HepG2 (cell line): ENCODE results near the gene TRAPPC5. TPM values are rescaled to one million over a fixed set of nuclear protein-coding genes. Genes with fewer than 3 reads are reported as not detected.

ENCODE experiments used
- ATAC-seq: fragments of 200-7000 bp; cut with Tn5 transposase; 3 replicates; pipeline ENCODE4 v1.9.1; 2020; ENCODE audit warnings: mild to moderate bottlenecking, moderate library complexity
- BruUV-seq: library from RNA; stranded (reverse); fragments of 400-500 nt; replicated peaks from 2 replicates; lab custom pipeline; 2021; lab: Mats Ljungman, UMichigan
- CTCF ChIA-PET: fragments of 300-600 bp; formaldehyde crosslinking; extraction: SDS; loops from one replicate; lab custom pipeline; 2021; ENCODE audit warnings: low total read pairs, inconsistent platforms, low intra/inter-chr PET ratio; lab: Yijun Ruan, JAX
- POLR2A ChIA-PET: fragments of 350-600 bp; sonication (Branson Sonifier 250); formaldehyde crosslinking; loops from one replicate; lab custom pipeline; 2020; ENCODE audit warnings: antibody characterized with exemption, inconsistent platforms; lab: Yijun Ruan, JAX
- DNase-seq: peaks from one replicate; pipeline ENCODE4 v3.0.0-alpha.2; 2015; ENCODE audit warnings: low spot score
- FAIRE-seq: peaks from 3 replicates; lab custom pipeline; 2011; peaks lifted over from hg19 to GRCh38; lab: Jason Lieb, UNC
- H2AFZ ChIP-seq: one replicate; pipeline ENCODE4 v1.6.1; 2011; ENCODE audit warnings: low read length, inconsistent platforms
- H3K27ac ChIP-seq: fragments of 300-600 bp; 3 replicates; pipeline ENCODE4 v1.8.0; 2011; ENCODE audit warnings: mixed run types, mild to moderate bottlenecking, mixed read lengths, low read length, inconsistent platforms; ENCODE audit not compliant: insufficient read depth; ENCODE audit errors: extremely low read length
- H3K27me3 ChIP-seq, 2 experiments: fragments of 200-600 bp in 1 of 2; 2 replicates in 1 of 2; 3 replicates in 1 of 2; pipeline versions ENCODE4 v1.6.0 to v1.8.0; 2011; ENCODE audit warnings: low read length in 2 of 2, mild to moderate bottlenecking in 2 of 2, moderate library complexity in 2 of 2, inconsistent platforms in 1 of 2; ENCODE audit not compliant: insufficient read depth in 2 of 2, control insufficient read depth in 1 of 2
- H3K36me3 ChIP-seq, 2 experiments: fragments of 200-600 bp in 1 of 2; replicated peaks in 1 of 2; 2 replicates in 1 of 2; 3 replicates in 1 of 2; pipeline versions ENCODE4 v1.5.1 to v1.8.0; 2011; ENCODE audit warnings: low read length in 2 of 2, inconsistent platforms in 1 of 2; ENCODE audit not compliant: insufficient read depth in 2 of 2, control insufficient read depth in 1 of 2
- H3K4me1 ChIP-seq: 2 replicates; pipeline ENCODE4 v1.5.1; 2012; ENCODE audit warnings: low read length, inconsistent platforms; ENCODE audit not compliant: insufficient read depth
- H3K4me2 ChIP-seq: 2 replicates; pipeline ENCODE4 v1.6.0; 2011; ENCODE audit warnings: low read depth, low read length, inconsistent platforms
- H3K4me3 ChIP-seq, 3 experiments: fragments of 200-600 bp in 1 of 3; sonication (generic), shearing (Covaris generic) in 1 of 3; replicated peaks in 1 of 3; 2 replicates each; pipeline ENCODE4 v1.5.1; 2011 to 2016; ENCODE audit warnings: low read length in 3 of 3, inconsistent platforms in 2 of 3, low read depth in 2 of 3, mild to moderate bottlenecking in 2 of 3, control low read depth in 1 of 3, mixed read lengths in 1 of 3; ENCODE audit not compliant: insufficient read depth in 1 of 3
- H3K79me2 ChIP-seq: one replicate; pipeline ENCODE4 v1.6.1; 2011; ENCODE audit warnings: low read length, inconsistent platforms; ENCODE audit not compliant: insufficient read depth
- H3K9ac ChIP-seq: 2 replicates; pipeline ENCODE4 v1.6.0; 2011; ENCODE audit warnings: mild to moderate bottlenecking, low read depth, low read length, inconsistent platforms; ENCODE audit not compliant: insufficient read depth
- H3K9me3 ChIP-seq: 2 replicates; pipeline ENCODE4 v1.5.1; 2012; ENCODE audit warnings: mild to moderate bottlenecking, low read length
- H4K20me1 ChIP-seq: 2 replicates; pipeline ENCODE4 v1.6.0; 2011; ENCODE audit warnings: inconsistent platforms, mild to moderate bottlenecking, low read length, moderate library complexity; ENCODE audit not compliant: insufficient read depth
- FOSL2 ChIP-seq: sonication (generic); formaldehyde crosslinking; IDR thresholded peaks from 2 replicates; pipeline ENCODE4 v1.4.0; 2020; ENCODE audit warnings: missing genetic modification reagents
- MTF2 ChIP-seq: sonication (generic); formaldehyde crosslinking; IDR thresholded peaks from 2 replicates; pipeline ENCODE4 v1.5.0; 2020; ENCODE audit warnings: missing genetic modification reagents, borderline replicate concordance
- PHF8 ChIP-seq: sonication (generic); formaldehyde crosslinking; IDR thresholded peaks from 2 replicates; pipeline ENCODE4 v1.5.0; 2020; ENCODE audit warnings: missing genetic modification reagents
- ZNF460 ChIP-seq: sonication (generic); formaldehyde crosslinking; IDR thresholded peaks from 2 replicates; pipeline ENCODE4 v1.5.1; 2020; ENCODE audit warnings: missing genetic modification reagents, mild to moderate bottlenecking, borderline replicate concordance
- ZNF775 ChIP-seq: sonication (generic); formaldehyde crosslinking; IDR thresholded peaks from 2 replicates; pipeline ENCODE4 v1.4.0; 2020; ENCODE audit warnings: missing genetic modification reagents, mild to moderate bottlenecking, moderate library complexity, borderline replicate concordance
- WGBS: methylation state at CpG from one replicate; pipeline ENCODE4 v1.1.6; 2017; ENCODE audit warnings: low lambda C conversion rate; 5-methylcytosine and 5-hydroxymethylcytosine counted together
- in situ Hi-C: cut with HindIII; loops from 2 replicates; pipeline ENCODE4 v1.10.0; 2017; ENCODE audit warnings: low pct_unique_long_range_greater_than_20kb; ENCODE audit not compliant: extremely low pct_ligation_motif_present
- intact Hi-C: fragments of 100-400 bp; cut with micrococcal nuclease; formaldehyde crosslinking; loops from one replicate; pipeline ENCODE4 v1.10.0; 2022; ENCODE audit not compliant: unreplicated experiment
- polyA plus RNA-seq, 8 experiments: library from polyadenylated mRNA; depleted of rRNA in 3 of 8; stranded (reverse) in 7 of 8; unstranded in 1 of 8; fragments of >200 nt; fragmentation: Illumina TruSeq in 4 of 8; extraction: Trizol in 4 of 8; gene quantifications; 2 replicates each; pipeline versions ENCODE4 v1.2.1 to v1.2.3, GENCODE V29; 2011 to 2016; ENCODE audit warnings: low read depth in 4 of 8, missing spikeins in 1 of 8, mixed read lengths in 1 of 8; ENCODE audit not compliant: insufficient read depth in 1 of 8
- total RNA-seq, 5 experiments: library from RNA; depleted of rRNA; stranded (reverse); fragments of >200 nt; fragmentation: Illumina TruSeq; extraction: Trizol; gene quantifications; 2 replicates each; pipeline ENCODE4 v1.2.3, GENCODE V29; 2016; ENCODE audit warnings: low read depth in 1 of 5
- TF ChIP-seq, protein P1 (sequence below): sonication (generic); formaldehyde crosslinking; conservative IDR thresholded peaks from 2 replicates; pipeline ENCODE4 v1.8.1; 2023; ENCODE audit warnings: missing genetic modification reagents
- TF ChIP-seq, protein P2 (sequence below): sonication (generic); formaldehyde crosslinking; IDR thresholded peaks from 2 replicates; pipeline ENCODE4 v1.9.0; 2022; ENCODE audit warnings: low read depth, missing genetic modification reagents

TRAPPC5 gene
- total and polyA plus RNA-seq, 2 of the 13 experiments (the other 11 are each of a cell fraction or from before 2014, with no cell fraction given), result 38.5 to 78.7 TPM

DNA sequence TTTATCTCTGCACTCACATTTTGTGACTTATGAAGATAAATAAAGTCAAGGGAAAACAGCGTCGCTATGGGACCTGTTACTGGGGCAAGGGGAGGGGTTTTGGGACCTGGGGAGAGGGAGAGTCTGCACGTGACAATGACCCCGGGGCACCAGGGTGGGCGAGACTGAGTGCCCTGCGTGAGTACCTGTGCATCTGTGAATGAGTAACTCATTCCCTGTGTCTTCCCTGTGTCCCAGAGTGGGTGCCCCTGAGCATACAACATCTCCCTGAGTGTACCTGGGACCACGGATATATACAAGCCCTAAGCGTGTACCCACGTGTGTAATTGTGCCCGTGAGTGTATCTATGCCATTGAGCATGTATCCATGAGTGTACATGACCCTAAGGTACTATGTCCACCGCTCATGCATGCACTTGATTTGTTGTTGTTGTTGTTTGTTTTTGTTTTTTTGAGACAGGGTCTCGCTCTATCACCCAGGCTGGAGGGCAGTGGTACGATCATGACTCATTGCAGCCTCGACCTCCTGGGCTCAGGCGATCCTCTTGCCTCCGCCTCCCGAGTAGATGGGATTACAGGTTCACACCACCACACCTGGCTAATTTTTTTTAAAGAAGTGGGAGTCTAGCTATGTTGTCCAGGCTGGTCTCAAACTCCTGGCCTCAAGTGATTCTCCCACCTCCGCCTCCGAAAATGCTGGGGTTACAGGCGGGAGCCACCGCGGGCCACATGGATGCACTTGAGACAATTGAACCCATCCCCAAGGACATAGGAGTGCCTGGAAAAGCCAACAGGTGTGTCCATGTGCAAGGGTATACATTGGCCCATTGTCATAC, 645 bp upstream of the TRAPPC5 start:
- no peak overlapping the region for H2AFZ ChIP-seq
- no peak for FAIRE-seq
- intact Hi-C loops (loop anchor here (2.0 kb wide), 1 partner anchor 119 kb away; no protein-coding TSS in a partner anchor), in situ Hi-C loops (loop anchor here (5.0 to 10.0 kb wide), 2 partner anchors 115 to 118 kb away; no protein-coding TSS in a partner anchor)
- H3K9ac ChIP-seq, result peak overlapping the region; percentile 24; the same call in 1 of the 2 replicates
- peaks cover 36% of the 10 kb centered on the region for H3K4me1 ChIP-seq
- peak overlapping the region; percentile 85 to 99 (median 97); a peak in 5 of 6 replicates for H3K4me3 ChIP-seq
- ChIA-PET CTCF (interaction anchor here (2.8 to 3.1 kb wide), 2 partner anchors 28 to 111 kb away, joined by 13 to 34 read pairs; no protein-coding TSS in a partner anchor), POLR2A (interaction anchor here (0.7 to 1.2 kb wide), 2 partner anchors 43 to 112 kb away, joined by 4 read pairs; no protein-coding TSS in a partner anchor)
- H3K9me3 ChIP-seq, result no peaks in the 10 kb centered on the region
- no peaks in the 10 kb centered on the region for H4K20me1 ChIP-seq
- peak; percentile 79; the same call in 1 of the 2 replicates for TF ChIP-seq MTF2 (CRISPR knock-in tag)
- 0 out of 2 replicates have a peak, but pooled peaks have one; percentile 3 for TF ChIP-seq FOSL2 (CRISPR knock-in tag)
- TF ChIP-seq, protein P1, sequence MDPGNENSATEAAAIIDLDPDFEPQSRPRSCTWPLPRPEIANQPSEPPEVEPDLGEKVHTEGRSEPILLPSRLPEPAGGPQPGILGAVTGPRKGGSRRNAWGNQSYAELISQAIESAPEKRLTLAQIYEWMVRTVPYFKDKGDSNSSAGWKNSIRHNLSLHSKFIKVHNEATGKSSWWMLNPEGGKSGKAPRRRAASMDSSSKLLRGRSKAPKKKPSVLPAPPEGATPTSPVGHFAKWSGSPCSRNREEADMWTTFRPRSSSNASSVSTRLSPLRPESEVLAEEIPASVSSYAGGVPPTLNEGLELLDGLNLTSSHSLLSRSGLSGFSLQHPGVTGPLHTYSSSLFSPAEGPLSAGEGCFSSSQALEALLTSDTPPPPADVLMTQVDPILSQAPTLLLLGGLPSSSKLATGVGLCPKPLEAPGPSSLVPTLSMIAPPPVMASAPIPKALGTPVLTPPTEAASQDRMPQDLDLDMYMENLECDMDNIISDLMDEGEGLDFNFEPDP (CRISPR knock-in tag), result 0 out of 2 replicates have a peak, but pooled peaks have one; percentile 21
- TF ChIP-seq, protein P2, sequence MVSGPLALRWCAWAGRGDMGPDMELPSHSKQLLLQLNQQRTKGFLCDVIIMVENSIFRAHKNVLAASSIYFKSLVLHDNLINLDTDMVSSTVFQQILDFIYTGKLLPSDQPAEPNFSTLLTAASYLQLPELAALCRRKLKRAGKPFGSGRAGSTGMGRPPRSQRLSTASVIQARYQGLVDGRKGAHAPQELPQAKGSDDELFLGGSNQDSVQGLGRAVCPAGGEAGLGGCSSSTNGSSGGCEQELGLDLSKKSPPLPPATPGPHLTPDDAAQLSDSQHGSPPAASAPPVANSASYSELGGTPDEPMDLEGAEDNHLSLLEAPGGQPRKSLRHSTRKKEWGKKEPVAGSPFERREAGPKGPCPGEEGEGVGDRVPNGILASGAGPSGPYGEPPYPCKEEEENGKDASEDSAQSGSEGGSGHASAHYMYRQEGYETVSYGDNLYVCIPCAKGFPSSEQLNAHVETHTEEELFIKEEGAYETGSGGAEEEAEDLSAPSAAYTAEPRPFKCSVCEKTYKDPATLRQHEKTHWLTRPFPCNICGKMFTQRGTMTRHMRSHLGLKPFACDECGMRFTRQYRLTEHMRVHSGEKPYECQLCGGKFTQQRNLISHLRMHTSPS, result 0 out of 2 replicates have a peak, but pooled peaks have one; percentile 5
- TF ChIP-seq PHF8 (CRISPR knock-in tag), result no peak
- TF ChIP-seq ZNF775 (CRISPR knock-in tag), result no peak
- TF ChIP-seq ZNF460 (CRISPR knock-in tag), result peak; percentile 53; the same call in 1 of the 2 replicates
- peak overlapping the region; percentile 92 for H3K4me2 ChIP-seq
- no peak for DNase-seq
- H3K79me2 ChIP-seq, result peaks cover 5% of the 10 kb centered on the region
- 0 out of 5 replicates have a peak, but pooled peaks cover 0 to 2% of the 10 kb centered on the region in 2 experiments for H3K36me3 ChIP-seq
- 8% methylated on average over 21 of the region's 22 CpGs for WGBS
- no peak for ATAC-seq
- peaks cover 3 to 20% of the 10 kb centered on the region in 2 experiments; a peak in 2 of 5 replicates for H3K27me3 ChIP-seq
- H3K27ac ChIP-seq, result no peak overlapping the region
- no TSS peak for BruUV-seq
